ENCODE data around the gene CTTNBP2NL. TPM values are rescaled to one million over a fixed set of nuclear protein-coding genes. Genes with fewer than 3 reads are reported as not detected.

CTTNBP2NL gene, protein sequence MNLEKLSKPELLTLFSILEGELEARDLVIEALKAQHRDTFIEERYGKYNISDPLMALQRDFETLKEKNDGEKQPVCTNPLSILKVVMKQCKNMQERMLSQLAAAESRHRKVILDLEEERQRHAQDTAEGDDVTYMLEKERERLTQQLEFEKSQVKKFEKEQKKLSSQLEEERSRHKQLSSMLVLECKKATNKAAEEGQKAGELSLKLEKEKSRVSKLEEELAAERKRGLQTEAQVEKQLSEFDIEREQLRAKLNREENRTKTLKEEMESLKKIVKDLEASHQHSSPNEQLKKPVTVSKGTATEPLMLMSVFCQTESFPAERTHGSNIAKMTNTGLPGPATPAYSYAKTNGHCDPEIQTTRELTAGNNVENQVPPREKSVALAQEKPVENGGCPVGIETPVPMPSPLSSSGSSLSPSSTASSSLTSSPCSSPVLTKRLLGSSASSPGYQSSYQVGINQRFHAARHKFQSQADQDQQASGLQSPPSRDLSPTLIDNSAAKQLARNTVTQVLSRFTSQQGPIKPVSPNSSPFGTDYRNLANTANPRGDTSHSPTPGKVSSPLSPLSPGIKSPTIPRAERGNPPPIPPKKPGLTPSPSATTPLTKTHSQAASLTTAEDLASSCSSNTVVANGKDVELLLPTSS
- total RNA-seq (2014; rRNA removed; shearing (Covaris generic)), result 12.1 and 13.2 TPM in 2 replicates

DNA sequence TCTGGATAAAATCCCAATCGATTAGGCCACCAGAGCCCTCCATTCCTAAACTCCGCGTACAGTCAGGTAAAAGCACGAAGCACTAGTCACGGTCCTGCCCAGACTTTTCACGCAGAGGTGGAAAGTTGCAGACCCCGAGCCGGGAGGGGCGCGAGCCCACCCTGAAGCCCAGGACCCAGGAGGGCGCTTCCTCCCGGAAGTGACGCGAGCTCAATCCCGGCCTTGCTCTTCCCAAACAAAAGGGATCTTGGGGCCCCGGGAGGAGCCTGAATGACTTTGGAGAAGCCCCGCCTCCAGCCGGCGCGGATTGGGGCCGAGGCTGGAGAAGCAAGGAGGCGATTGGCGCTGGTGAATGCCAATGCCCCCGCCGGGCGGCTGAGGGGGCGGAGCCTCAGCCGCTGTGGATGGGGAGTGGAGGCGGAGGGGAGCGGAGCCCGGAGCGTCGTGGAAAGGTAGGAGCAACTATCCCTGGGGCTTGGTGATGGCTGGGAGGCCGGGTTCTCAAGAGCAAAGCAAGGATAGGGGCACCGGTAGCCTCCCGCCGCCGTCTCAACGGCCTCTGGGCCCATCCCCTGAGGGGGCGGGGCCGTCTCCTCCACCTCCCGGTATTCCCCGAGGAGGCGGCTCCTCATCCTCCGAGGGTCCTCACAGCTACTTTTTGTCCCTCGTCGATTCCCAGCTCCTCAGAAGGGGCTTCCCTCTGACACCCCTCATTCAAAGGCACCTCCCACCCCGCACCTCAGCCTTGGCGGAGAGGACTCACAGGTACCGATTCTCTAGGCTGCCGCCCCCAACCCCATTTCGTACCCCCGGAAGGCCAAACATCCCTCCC lies at the start of gene CTTNBP2NL:
Gene CTTNBP2NL, plus strand, starts transcription at position 394 of the 832 bp plus-strand sequence. CDS start 19,952 bp downstream, outside the sequence.
- H3K4me3 ChIP-seq, result peak within 1 kb of the TSS; percentile 73

DNA sequence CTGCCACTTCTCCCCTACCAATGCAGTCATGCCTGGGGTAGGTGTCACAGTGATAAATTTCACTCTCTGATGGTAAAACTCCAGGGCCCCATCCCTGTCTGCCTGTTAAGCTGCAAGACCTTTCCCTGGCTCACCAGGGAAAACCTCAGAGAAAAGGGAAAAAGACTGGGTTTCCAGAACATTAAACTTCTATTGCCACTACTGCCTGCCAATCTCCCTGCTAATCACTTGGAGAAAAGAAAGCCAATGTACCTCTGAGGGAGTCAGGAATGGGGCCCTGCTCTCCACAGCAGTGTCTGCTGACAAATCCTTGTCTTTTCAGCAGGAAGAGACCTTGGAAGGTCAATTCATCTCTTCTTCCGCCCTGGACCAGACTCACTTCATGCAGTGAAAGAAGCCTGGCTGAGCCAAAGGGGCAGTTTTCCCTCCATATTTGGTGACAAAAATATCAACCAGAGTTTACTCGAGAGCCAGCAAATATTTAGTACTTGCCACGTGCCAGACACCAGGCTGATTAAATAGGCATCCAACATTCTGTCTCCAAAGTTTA lies 49.1 kb upstream of the CTTNBP2NL start:
- H3K27me3 ChIP-seq, result no peaks in the 10 kb centered on the region
- no peak for DNase-seq
- no peaks in the 10 kb centered on the region for H3K36me3 ChIP-seq

More for the DNA sequence above, at the start of gene CTTNBP2NL:
- no peaks in the 10 kb centered on the region for H3K36me3 ChIP-seq
- peak; percentile 97 to 98 for DNase-seq
- no peaks in the 10 kb centered on the region for H3K27me3 ChIP-seq
- peak within 1 kb of the TSS; percentile 35; the same call in 1 of the 2 replicates for H3K27ac ChIP-seq
- no peaks in the 10 kb centered on the region for H3K9me3 ChIP-seq (replicated peaks)
- H3K4me1 ChIP-seq, result peaks cover 16% of the 10 kb centered on the region

DNA sequence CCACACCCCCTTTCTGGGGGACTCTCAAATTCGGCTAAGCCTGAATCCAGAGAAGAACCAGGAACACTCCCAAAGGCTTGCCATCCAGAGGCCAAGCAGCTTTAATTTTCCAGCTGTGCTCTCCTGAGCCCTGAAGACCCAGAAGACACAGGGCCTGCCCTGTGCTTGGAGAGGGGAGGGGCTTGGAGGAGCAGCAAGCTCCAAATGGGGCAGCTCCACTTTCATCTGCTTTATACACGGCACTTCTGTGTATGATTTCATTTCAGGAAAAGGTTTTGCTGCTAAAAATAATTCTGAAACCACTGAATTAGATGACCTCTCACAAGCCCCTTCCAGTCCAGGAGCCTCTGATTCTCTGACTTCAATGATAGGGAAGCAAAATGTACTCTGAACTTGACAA lies 39.2 kb upstream of the CTTNBP2NL start:
- no peaks in the 10 kb centered on the region for H3K36me3 ChIP-seq
- H3K9me3 ChIP-seq (replicated peaks), result no peaks in the 10 kb centered on the region
- H3K4me3 ChIP-seq, result 0 out of 2 replicates have a peak overlapping the region, but pooled peaks have one; percentile 16
- H3K4me1 ChIP-seq, result peaks cover 10% of the 10 kb centered on the region; the same call in 1 of the 2 replicates
- DNase-seq, result peak; percentile 27 to 47
- H3K27ac ChIP-seq, result no peak overlapping the region
- no peaks in the 10 kb centered on the region for H3K27me3 ChIP-seq

More for the DNA sequence above, 49.1 kb upstream of the CTTNBP2NL start:
- Histone ChIP-seq H3K27ac (no peak overlapping the region), H3K4me1 (peaks cover 15% of the 10 kb centered on the region), H3K9me3 (replicated peaks) (peaks cover 10% of the 10 kb centered on the region; the same call in 1 of the 2 replicates), H3K4me3 (no peak overlapping the region)

DNA sequence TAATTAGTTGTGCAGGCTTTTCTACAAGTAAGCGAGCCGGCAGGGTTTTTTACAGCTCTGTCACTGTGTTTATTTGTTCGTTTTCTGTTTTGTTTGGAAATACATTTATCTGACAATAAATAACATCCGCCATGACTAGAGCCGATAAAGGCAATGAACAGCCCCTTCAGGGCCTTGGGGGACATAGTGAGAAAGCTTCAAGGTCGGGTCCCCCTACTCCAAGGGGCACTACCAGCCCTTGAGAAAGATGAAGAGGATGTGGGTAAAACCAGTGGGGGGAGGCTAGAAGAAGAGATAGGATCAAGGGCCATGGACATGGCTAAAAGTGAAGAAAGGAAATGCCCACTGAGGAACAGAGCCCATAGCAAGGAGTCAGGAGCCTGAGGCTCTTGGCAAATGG lies 38.5 kb upstream of the CTTNBP2NL start:
- 0 out of 2 replicates have a peak overlapping the region, but pooled peaks have one; percentile 16 for H3K4me3 ChIP-seq
- peaks cover 10% of the 10 kb centered on the region; the same call in 1 of the 2 replicates for H3K4me1 ChIP-seq
- H3K27ac ChIP-seq, result no peak overlapping the region
- H3K9me3 ChIP-seq (replicated peaks), result no peaks in the 10 kb centered on the region
- DNase-seq, result no peak
- H3K36me3 ChIP-seq, result no peaks in the 10 kb centered on the region
- no peaks in the 10 kb centered on the region for H3K27me3 ChIP-seq

DNA sequence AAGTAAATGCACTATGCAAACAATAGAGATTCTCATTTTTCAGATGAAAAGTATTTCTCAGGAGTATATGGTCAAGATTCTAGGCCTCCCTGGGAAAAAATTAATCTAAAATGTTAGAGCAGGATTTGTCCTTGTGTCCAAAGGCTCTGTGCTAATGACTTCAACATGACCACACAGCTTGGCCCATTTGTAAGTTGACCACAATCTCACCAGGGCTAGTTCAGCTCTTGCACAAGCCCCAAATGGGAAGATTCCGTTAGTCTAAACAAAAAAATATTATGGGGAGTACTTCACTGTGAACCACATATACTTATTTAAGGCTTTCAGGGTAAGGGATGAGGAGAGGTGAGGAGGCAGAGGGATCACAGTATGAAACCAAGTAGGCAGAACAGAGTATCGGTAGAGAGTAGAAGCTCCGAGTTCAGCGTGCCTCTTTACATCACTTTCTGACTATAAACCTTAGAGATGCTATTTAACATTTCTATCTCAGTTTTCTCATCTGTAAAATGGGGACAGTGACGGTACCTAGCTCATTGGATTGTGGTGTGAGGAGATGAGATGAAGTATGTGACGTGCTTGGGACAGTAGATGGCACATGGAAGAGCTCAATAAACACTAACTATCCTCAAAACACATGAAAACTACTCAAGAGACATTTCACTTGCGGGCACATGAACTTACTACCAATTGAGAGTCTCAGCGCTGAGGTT lies 37.8 kb upstream of the CTTNBP2NL start:
- no peak for DNase-seq
- Histone ChIP-seq H3K4me3 (no peak overlapping the region), H3K4me1 (peaks cover 10% of the 10 kb centered on the region; the same call in 1 of the 2 replicates), H3K9me3 (replicated peaks) (no peaks in the 10 kb centered on the region), H3K27ac (no peak overlapping the region), H3K36me3 (no peaks in the 10 kb centered on the region), H3K27me3 (no peaks in the 10 kb centered on the region)

DNA sequence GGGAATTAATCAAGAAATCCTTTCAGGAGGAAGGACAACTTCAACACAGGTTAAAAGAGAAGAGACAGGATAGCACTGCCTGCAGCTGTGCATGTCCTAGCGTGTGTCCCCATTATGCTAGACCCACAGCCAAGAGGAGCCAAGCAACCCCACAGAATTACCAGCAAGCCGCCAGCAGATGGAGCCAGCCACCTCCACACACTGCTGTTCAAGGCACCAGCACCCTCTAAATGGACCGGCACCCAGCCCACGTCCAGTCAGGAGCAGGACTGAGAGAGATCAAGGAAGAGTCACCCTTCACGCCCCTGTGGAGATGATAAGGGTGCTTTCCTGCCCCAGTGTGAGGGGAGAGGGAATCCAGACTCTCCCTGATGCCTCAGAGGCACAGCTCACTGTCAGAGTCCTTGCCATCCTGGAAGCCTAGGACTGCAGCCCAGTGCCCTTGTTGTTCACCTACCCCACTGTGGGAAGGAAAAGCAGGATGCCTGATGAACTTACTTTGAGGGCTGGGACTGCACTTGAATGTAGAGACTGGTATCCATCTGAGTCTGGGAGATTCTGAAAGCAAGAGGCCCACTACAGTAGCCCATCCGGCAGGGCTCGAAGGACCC lies 37.1 kb upstream of the CTTNBP2NL start:
- no peaks in the 10 kb centered on the region for H3K36me3 ChIP-seq
- DNase-seq, result peak; percentile 46 to 64
- H3K27me3 ChIP-seq, result no peaks in the 10 kb centered on the region
- H3K9me3 ChIP-seq (replicated peaks), result no peaks in the 10 kb centered on the region
- H3K27ac ChIP-seq, result no peak overlapping the region
- peaks cover 10% of the 10 kb centered on the region; the same call in 1 of the 2 replicates for H3K4me1 ChIP-seq
- no peak overlapping the region for H3K4me3 ChIP-seq

DNA sequence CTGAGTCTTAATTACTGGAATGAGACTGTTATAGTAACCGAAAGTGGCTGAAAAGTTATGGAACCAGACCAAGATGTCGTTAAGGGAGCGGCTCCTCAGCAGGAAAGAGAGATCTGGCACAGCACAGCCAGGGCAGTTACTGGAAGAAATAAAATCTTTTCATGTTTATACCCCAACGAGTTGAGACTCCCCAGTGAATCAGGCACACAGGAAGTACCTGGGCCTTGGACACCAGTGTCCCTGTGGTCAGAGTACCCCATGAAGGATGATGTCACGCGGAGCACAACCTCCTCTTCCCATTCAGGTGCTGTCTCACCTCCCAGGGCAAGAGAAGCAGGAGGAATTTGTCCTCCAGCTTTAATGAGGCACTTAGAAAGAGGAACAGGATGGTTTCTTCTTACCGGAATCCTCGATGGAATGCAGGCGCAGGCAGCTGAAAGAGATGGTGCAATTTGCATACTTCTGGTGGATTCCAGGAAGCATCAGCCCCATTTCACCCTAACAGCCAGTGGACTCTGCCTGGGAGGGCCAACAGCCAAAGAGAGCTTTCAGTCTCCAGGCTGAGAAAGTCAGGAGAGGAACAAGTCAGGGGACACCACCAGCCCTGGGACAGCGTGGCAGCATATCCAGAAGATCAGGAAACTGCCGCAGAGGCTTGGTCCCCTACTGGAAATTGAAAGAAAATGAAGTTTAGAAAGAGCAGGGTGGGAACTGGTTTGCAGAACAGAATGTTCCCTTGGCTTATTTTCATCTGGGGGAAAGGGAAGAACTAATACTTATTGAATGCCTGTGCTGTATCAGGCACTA lies 35.9 kb upstream of the CTTNBP2NL start:
- H3K4me3 ChIP-seq, result no peak overlapping the region
- no peaks in the 10 kb centered on the region for H3K27me3 ChIP-seq
- no peaks in the 10 kb centered on the region for H3K9me3 ChIP-seq (replicated peaks)
- H3K27ac ChIP-seq, result no peak overlapping the region
- peak in 1 of 2 experiments; percentile 22 for DNase-seq
- H3K36me3 ChIP-seq, result no peaks in the 10 kb centered on the region
- peaks cover 10% of the 10 kb centered on the region; the same call in 1 of the 2 replicates for H3K4me1 ChIP-seq

DNA sequence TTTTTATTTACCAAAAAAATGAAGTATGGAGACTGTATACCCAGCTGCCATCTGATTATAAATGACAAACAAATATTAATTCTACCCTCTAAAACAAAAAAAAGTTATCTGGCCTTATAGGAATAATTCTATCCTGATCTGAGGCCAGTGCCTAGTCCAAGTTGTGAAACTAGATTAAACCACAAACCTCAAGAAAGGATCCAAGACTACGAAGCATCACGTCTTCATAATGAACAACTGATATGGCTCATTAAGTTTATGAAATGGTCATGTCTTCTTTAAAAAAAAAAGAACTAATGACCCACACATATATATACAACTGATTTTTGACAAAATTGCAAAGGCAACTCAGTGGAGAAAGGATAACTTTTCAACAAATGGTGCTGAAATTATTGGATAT lies 32.4 kb upstream of the CTTNBP2NL start:
- Histone ChIP-seq H3K4me1 (peaks cover 12% of the 10 kb centered on the region), H3K4me3 (no peak overlapping the region), H3K9me3 (replicated peaks) (no peaks in the 10 kb centered on the region), H3K36me3 (no peaks in the 10 kb centered on the region), H3K27me3 (no peaks in the 10 kb centered on the region), H3K27ac (no peak overlapping the region)
- no peak for DNase-seq

DNA sequence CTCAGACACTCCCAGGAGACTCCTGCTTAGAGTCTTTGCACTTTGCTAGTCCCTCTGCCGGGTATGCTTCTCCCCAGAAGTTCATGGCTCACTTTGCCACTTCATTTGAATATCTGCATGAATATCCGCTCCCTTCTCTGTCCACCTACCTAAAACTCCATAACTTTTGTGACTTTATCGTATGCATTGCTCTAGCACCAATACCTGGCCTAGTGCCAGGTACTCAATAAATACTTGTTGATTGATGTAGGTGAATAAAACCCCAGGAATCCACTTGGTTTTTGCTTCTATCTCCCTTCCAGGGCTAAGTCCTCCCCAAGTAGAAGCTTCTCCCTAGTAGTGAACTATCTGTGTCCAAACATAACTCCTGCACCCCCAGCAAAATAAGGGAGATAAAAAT lies 27.8 kb upstream of the CTTNBP2NL start:
- H3K4me3 ChIP-seq, result no peak overlapping the region
- no peak overlapping the region for H3K27ac ChIP-seq
- no peaks in the 10 kb centered on the region for H3K27me3 ChIP-seq
- peaks cover 7% of the 10 kb centered on the region; the same call in 1 of the 2 replicates for H3K4me1 ChIP-seq
- no peak for DNase-seq
- H3K36me3 ChIP-seq, result no peaks in the 10 kb centered on the region
- no peaks in the 10 kb centered on the region for H3K9me3 ChIP-seq (replicated peaks)

DNA sequence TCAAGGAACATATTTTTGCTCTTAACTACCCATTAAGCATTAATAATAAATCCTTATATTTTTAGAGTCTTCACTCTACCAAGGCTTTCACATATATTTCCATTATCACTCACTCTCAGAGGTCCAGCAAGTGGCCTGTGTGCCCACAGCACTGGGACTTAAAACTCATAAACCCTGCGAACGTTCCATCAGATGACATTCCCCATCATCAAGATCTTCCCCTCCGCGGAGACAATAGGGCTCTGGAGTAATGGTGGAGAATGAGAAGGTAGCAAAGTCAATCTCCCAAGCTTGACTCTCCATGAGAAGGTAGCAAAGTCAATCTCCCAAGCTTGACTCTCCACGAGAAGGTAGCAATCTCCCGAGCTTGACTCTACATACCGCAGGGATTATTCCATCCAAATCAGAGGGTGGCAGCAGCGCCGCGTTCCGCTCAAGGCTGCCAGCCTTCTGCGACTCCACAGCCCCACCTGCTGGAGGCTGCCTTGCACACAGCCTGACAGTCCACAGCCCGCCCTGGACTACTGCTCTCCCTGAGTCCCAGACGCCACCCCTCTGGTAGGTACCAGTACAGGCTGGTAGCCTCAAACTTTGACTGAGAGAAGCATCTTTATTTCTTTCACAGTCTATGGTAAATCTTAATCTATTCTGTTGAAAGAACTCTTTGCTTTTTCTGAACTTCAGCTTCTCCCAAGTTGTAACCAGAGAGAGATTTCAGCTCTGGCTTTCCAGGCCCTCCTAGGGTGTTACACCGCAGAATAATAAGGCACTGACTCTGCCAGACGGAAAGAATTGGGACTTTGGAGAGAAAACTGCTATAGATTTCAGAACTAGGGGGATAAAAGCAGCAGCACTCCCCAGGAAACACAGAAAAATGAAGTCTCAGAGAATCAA lies 26.4 kb upstream of the CTTNBP2NL start:
- Histone ChIP-seq H3K36me3 (no peaks in the 10 kb centered on the region), H3K9me3 (replicated peaks) (no peaks in the 10 kb centered on the region), H3K4me1 (peaks cover 7% of the 10 kb centered on the region; the same call in 1 of the 2 replicates), H3K27ac (no peak overlapping the region), H3K27me3 (no peaks in the 10 kb centered on the region), H3K4me3 (no peak overlapping the region)
- peak; percentile 83 to 91 for DNase-seq

DNA sequence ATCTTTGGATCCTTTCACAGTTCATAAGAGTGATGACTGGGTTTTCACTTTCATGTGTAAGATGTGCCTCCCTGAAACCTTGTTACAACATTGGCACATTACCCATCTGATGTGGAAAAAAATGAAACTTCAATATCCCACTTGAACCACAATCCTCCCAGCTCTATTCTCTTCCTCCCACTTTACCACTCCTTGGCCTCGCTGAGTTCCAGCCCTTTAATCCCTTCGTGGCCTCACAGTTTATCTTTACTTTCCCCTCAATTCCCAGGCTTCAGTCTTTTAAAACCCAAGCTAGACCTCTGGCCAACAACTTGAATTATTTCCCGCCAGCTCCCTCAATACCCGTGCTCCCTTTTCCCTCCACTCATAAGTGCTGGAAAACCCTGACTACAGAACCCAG lies 25.0 kb upstream of the CTTNBP2NL start:
- H3K9me3 ChIP-seq (replicated peaks), result no peaks in the 10 kb centered on the region
- no peaks in the 10 kb centered on the region for H3K36me3 ChIP-seq

DNA sequence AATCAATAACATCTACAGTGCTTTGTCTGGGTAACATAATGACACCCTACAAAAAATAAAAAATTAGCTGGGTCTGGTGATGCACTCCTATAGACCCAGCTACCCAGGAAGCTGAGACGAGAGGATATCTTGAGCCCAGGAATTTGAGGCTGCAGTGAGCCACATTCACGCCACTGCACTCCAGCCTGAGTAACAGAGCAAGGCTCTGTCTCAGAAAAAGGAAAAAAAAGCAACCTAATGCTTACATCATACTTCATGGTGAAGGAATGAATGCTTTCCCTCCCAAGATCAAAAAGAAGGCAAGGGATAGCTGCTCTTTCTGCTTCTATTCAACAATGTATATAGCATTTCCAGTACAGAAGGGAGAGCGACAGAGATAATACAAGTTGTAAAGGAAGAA lies 24.2 kb upstream of the CTTNBP2NL start:
- no peak for DNase-seq
- no peak overlapping the region for H3K4me3 ChIP-seq

More for the DNA sequence above, 25.0 kb upstream of the CTTNBP2NL start:
- Histone ChIP-seq H3K27me3 (0 out of 2 replicates have a peak, but pooled peaks cover 2% of the 10 kb centered on the region), H3K4me1 (peaks cover 5% of the 10 kb centered on the region; the same call in 1 of the 2 replicates), H3K4me3 (no peak overlapping the region), H3K27ac (no peak overlapping the region)
- DNase-seq, result no peak

More for the DNA sequence above, 24.2 kb upstream of the CTTNBP2NL start:
- Histone ChIP-seq H3K27me3 (0 out of 2 replicates have a peak, but pooled peaks cover 2% of the 10 kb centered on the region), H3K9me3 (replicated peaks) (no peaks in the 10 kb centered on the region), H3K36me3 (no peaks in the 10 kb centered on the region), H3K27ac (no peak overlapping the region), H3K4me1 (no peaks in the 10 kb centered on the region)
